Activated CD8-positive, alpha-beta T cell treated with anti-CD3 and anti-CD28 coated beads, Interleukin-2, amount 10 ng/mL, durations not matched to agents 7 days and 5 days (primary cell): ENCODE results near the gene HMGB1. TPM values are rescaled to one million over a fixed set of nuclear protein-coding genes. Genes with fewer than 3 reads are reported as not detected.

Experiments
- ATAC-seq: fragments of 150-1000 bp; cut with Tn5 transposase; one replicate; pipeline ENCODE4 v1.10.0; 2021; ENCODE audit warnings: moderate library complexity
- CTCF ChIA-PET: fragments of 350-600 bp; sonication (Branson Sonifier 250); formaldehyde crosslinking; loops from one replicate; lab custom pipeline; 2021; ENCODE audit warnings: antibody characterized with exemption; lab: Charles Lee
- POLR2A ChIA-PET: fragments of 350-600 bp; sonication (Branson Sonifier 250); formaldehyde crosslinking; loops from one replicate; lab custom pipeline; 2021; ENCODE audit warnings: antibody characterized with exemption; lab: Charles Lee
- DNase-seq: peaks from one replicate; pipeline ENCODE4 v3.0.0-alpha.2; 2020
- H3K27ac Mint-ChIP-seq: one replicate; pipeline ENCODE4 v1.8.0; 2021; ENCODE audit warnings: mild to moderate bottlenecking, mixed read lengths
- H3K27me3 Mint-ChIP-seq: one replicate; pipeline ENCODE4 v1.8.0; 2021; ENCODE audit warnings: low read depth, mixed read lengths
- H3K36me3 Mint-ChIP-seq: one replicate; pipeline ENCODE4 v1.8.0; 2021; ENCODE audit warnings: low read depth, mixed read lengths
- H3K4me1 Mint-ChIP-seq: one replicate; pipeline ENCODE4 v1.8.0; 2021; ENCODE audit warnings: low read depth, mixed read lengths
- H3K4me3 Mint-ChIP-seq: one replicate; pipeline ENCODE4 v1.8.0; 2021; ENCODE audit warnings: mild to moderate bottlenecking, mixed read lengths
- H3K9me3 Mint-ChIP-seq: one replicate; pipeline ENCODE4 v1.8.0; 2022; ENCODE audit warnings: mixed read lengths; ENCODE audit not compliant: insufficient read depth
- total RNA-seq, 2 experiments: library from RNA; stranded (reverse); gene quantifications; one replicate each; pipeline ENCODE4 v1.2.3, GENCODE V29; 2021

Gene HMGB1
- total RNA-seq, 2 experiments from 2014 or later, result 650 to 662 TPM

DNA sequence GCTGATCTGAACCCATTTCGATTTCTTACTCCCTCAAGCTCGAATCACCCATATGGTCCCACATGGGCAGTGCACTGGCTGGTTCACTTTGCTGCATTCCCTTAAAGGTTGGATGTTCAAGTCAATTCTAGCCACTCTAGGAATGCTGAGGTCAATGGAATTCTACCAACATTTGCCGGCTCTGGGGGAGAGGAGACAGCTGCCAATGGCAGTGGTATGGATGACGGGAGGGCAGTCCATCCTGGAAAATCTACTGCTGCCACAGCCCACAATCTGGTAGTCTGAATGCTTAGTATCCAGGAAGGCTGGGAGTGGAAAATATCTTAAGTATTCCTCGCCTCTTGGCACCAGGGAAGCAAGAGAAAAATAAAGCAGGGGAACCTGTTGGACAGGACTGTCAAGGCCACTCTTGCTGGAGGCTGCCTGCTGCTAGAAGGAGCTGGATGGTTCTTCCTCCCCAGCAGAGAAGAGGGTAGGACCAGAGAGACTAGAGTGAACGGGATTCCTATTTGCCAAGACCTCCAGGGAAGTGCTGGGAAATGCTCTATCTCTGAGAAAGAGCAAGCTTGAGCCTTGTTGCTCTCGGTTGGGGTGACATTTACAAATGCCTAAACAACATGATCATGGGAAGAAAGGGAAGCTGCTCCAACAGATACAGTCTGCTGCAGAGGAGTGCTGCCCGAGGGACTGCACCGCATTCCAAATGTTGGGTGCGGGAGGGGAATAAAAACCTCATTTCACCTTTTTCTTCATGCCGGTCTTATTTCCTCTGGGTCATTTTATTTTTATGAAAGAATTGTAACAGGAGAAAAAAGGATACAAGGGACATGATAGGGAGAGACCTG is 20.7 kb upstream of the HMGB1 start:
- no peak for DNase-seq
- H3K4me1 Mint-ChIP-seq, result no peaks in the 10 kb centered on the region
- ATAC-seq, result no peak
- H3K36me3 Mint-ChIP-seq, result no peaks in the 10 kb centered on the region
- H3K4me3 Mint-ChIP-seq, result no peak overlapping the region
- CTCF ChIA-PET, result no interaction called here
- H3K9me3 Mint-ChIP-seq, result no peaks in the 10 kb centered on the region
- H3K27ac Mint-ChIP-seq, result no peak overlapping the region
- peaks cover 12% of the 10 kb centered on the region for H3K27me3 Mint-ChIP-seq
- POLR2A ChIA-PET, result interaction anchor here (2.1 kb wide), 1 partner anchor 21 kb away, joined by 6 read pairs; the partner anchor contains the start of gene HMGB1

DNA sequence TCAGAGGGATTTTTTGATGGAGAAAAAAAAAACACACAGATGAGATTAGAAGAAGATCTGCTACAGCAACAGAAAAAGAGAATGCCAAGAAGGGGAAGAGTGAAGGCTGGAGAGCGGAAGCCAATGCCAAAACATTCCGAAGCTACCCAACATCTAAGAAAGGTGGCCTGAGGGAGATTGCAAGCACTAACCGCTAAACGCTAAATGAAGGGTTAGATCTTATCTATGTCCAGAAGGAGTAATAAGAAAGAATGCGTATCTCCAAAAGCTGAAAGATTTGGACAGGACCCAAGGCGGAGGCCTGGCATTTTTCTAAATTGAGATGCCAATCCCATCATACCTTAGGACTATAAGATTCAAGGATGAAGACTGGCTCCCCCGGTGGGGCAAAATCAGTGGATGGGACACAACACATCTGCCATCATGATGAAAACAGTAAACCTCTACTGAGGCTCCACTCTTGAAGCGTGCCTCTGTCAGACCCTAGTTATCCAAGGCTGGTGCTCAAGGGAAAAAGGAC is 15.6 kb upstream of the HMGB1 start:
- POLR2A ChIA-PET, result interaction anchor here (0.6 kb wide), 1 partner anchor 286 kb away, joined by 3 read pairs; no protein-coding TSS in a partner anchor
- Mint-ChIP-seq H3K27ac (no peak overlapping the region), H3K4me3 (no peak overlapping the region), H3K9me3 (no peaks in the 10 kb centered on the region), H3K4me1 (no peaks in the 10 kb centered on the region), H3K36me3 (no peaks in the 10 kb centered on the region), H3K27me3 (peaks cover 12% of the 10 kb centered on the region)
- CTCF ChIA-PET, result interaction anchor here (1.0 kb wide), 1 partner anchor 349 kb away, joined by 3 read pairs; no protein-coding TSS in a partner anchor
- ATAC-seq, result no peak
- no peak for DNase-seq

DNA sequence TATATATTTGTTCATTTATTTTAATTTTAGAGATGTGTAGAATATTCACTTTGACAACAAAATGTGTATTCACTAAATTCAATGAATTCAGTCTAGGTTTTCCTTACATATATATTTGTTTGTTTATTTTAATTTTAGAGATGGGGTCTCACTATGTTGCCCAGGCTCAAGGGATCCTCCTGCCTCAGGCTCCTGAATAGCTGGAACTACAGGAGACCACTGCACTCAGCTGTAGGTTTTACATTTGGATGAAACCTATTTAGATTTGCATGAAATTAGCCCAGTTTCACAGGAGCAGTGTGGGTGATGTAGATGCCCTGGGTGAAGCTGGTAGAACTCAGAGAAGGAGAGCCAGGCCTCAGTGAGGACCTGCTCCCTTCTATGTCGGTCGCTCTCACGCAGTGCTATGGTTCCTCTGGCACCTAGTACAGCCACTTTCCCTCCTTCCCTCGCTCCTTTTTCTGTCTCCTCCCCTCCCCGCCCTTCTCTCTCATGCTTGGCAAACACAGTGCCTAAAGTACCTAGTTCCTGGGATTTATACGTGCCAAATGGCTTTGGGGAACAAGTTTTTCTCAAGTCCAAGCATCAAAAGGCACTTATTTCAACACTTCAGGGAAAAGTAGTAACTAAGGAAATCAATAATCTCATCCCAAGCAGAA is 14.7 kb upstream of the HMGB1 start:
- Mint-ChIP-seq H3K27me3 (peaks cover 10% of the 10 kb centered on the region), H3K4me3 (no peak overlapping the region), H3K9me3 (no peaks in the 10 kb centered on the region), H3K4me1 (no peaks in the 10 kb centered on the region), H3K36me3 (no peaks in the 10 kb centered on the region), H3K27ac (no peak overlapping the region)
- ATAC-seq, result no peak
- CTCF ChIA-PET, result interaction anchor here (1.4 kb wide), 1 partner anchor 348 kb away, joined by 4 read pairs; no protein-coding TSS in a partner anchor
- DNase-seq, result no peak
- POLR2A ChIA-PET, result no interaction called here

DNA sequence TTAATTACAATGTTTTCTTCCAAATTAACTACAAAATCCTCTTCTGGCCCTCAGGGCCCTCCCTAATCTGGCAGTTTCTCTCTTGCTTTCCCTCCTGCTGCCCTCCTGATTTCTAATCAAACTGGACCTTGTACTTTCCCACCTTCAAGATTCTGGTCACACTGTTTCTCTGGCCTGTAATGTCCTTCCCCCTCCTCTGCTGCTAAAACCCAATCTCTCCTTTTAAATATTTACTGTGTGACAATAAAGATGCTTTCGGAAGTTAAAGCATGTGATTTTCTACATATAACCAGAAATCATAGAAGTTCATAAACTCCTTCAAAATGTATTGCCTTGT is 14.1 kb upstream of the HMGB1 start:
- POLR2A ChIA-PET, result interaction anchor here (1.1 kb wide), 1 partner anchor 14 kb away, joined by 4 read pairs; the partner anchor contains the start of gene HMGB1
- H3K36me3 Mint-ChIP-seq, result no peaks in the 10 kb centered on the region
- peaks cover 9% of the 10 kb centered on the region for H3K27me3 Mint-ChIP-seq
- H3K27ac Mint-ChIP-seq, result no peak overlapping the region
- H3K4me3 Mint-ChIP-seq, result no peak overlapping the region
- DNase-seq (no peak), ATAC-seq (no peak)
- H3K9me3 Mint-ChIP-seq, result no peaks in the 10 kb centered on the region
- CTCF ChIA-PET, result interaction anchor here (1.4 kb wide), 1 partner anchor 347 kb away, joined by 4 read pairs; no protein-coding TSS in a partner anchor
- H3K4me1 Mint-ChIP-seq, result no peaks in the 10 kb centered on the region

DNA sequence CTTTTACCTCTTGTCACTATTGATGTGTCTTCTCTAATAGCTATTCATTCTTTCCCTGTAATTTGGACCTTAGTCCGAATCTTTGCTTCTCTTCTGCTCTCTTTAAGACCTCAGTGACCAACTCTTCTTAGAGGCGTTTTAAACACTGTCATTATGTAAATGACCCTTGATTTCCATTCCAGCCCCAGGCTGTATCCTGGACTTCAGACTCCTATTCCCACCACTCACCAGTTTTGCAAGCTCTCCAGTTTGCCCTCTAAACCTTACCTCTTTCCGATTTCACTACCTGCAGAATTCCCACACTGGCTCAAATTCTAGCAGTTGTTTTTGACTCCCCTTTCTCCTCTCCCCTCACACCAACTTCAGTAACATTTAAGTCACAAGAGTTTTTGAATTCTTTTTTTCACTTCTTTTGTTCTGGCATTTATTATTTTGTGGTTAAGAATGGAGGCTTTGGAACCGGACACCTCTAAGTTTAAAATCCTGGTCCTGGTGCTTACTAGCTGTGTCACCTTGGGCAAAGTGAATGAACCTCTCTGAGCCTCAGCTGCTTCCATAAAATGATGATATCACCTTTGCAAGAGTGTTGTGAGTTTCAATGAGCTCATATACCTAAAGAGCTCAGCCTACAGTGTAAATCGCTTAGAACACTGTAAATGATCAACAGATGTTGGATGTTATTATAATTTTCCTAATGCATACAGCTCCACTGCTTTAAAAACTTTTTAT is 13.6 kb upstream of the HMGB1 start:
- ATAC-seq (no peak), DNase-seq (no peak)
- no peaks in the 10 kb centered on the region for H3K36me3 Mint-ChIP-seq
- POLR2A ChIA-PET, result interaction anchor here (1.1 kb wide), 1 partner anchor 13 kb away, joined by 4 read pairs; the partner anchor contains the start of gene HMGB1
- H3K27ac Mint-ChIP-seq, result no peak overlapping the region
- H3K9me3 Mint-ChIP-seq, result no peaks in the 10 kb centered on the region
- no peak overlapping the region for H3K4me3 Mint-ChIP-seq
- peaks cover 6% of the 10 kb centered on the region for H3K27me3 Mint-ChIP-seq
- no peaks in the 10 kb centered on the region for H3K4me1 Mint-ChIP-seq
- CTCF ChIA-PET, result interaction anchor here (1.4 kb wide), 1 partner anchor 347 kb away, joined by 4 read pairs; no protein-coding TSS in a partner anchor

DNA sequence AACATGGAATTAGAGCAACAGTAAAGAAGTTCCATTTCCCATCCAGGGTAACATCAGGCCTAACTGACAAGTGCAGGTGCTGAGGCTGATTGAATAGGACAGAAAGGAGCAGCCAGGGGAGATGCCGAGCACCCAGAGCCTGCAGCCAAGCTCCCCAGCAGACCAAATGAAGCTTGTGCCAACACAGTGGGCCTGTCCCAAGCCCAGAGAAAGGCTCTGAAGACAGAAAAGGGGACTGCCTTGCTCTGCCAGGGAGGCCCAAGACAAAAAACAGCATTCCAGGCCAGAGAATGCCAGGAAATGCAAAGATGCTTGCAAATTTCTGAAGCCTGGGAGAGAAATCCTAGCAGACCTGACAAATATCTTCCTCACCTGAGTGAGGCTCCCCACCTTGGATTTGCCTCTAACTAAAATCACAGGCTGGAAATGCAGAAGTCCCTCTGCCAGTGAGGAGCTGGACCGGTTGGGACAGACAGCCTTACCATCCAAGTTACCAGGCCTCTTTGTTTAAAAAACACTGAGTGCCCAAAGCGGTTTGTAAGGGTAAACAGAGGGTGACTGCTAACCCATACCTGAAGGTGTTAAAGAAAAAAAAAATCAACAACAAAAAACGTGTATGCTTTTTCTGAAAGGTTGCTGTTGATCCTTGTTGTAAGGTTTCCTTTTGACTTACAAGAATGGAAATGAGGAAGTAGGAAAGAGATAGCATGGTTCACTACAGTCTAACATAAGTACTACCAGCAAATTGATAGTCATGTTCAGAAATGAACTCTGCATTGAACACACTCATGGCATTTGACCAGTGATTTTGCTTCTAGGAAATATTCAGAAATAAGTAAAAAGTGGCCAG is 11.8 kb upstream of the HMGB1 start:
- POLR2A ChIA-PET, result no interaction called here

DNA sequence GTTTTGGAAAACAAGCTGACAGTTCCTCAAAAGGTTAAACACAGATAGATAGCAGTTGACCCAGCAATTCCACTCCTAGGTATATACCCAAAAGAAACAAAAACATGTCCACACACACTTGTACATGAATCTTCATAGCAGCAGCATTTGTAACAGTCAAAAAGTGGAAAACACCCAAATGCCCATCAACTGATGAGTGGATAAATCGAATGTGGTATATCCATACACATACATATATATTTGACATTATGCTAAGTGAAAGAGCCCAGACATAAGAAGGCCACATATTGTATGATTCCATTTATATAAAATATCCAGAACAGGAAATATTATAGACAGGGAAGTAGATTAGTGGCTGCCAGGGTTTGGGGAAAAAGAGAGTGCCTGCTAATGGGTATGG is 7.9 kb upstream of the HMGB1 start:
- POLR2A ChIA-PET, result no interaction called here
- no peak for ATAC-seq
- CTCF ChIA-PET, result no interaction called here
- no peak for DNase-seq
- Mint-ChIP-seq H3K4me1 (no peaks in the 10 kb centered on the region), H3K27ac (no peak overlapping the region), H3K36me3 (no peaks in the 10 kb centered on the region), H3K27me3 (peaks cover 4% of the 10 kb centered on the region), H3K9me3 (no peaks in the 10 kb centered on the region), H3K4me3 (no peak overlapping the region)

More for the DNA sequence above, 11.8 kb upstream of the HMGB1 start:
- Mint-ChIP-seq H3K36me3 (no peaks in the 10 kb centered on the region), H3K9me3 (no peaks in the 10 kb centered on the region), H3K27ac (no peak overlapping the region), H3K27me3 (peaks cover 11% of the 10 kb centered on the region), H3K4me3 (no peak overlapping the region), H3K4me1 (no peaks in the 10 kb centered on the region)
- DNase-seq (no peak), ATAC-seq (no peak)
- CTCF ChIA-PET, result no interaction called here

DNA sequence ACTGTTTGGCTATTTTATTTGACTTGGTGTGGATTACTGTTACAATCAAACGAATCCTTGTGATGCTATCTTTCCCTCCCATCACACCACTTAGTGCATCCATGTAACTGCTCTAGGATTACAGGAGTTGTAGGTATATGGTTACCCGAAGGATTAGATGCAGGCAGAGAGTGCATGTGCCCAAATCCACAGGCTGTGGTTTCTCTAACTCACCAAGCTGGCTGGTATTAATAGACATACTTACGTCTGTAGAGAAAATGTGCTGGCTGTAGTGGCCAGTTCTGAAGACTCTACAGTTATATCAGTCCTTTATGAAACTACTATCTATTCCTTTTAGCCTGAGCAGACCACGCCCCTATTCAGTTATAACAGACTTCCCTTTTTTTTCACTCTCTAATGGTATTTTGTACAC is 1.1 kb upstream of the HMGB1 start:
- ChIA-PET POLR2A (interaction anchor here (0.6 to 3.5 kb wide), 9 partner anchors 13 to 220 kb away, joined by 3 to 57 read pairs (median 4); partner anchors contain the start of gene USPL1), CTCF (interaction anchor here (3.6 kb wide), 1 partner anchor 335 kb away, joined by 14 read pairs; no protein-coding TSS in a partner anchor)
- peaks cover 23% of the 10 kb centered on the region for H3K36me3 Mint-ChIP-seq
- ATAC-seq (no peak), DNase-seq (peak; percentile 27)
- no peaks in the 10 kb centered on the region for H3K27me3 Mint-ChIP-seq
- H3K4me1 Mint-ChIP-seq, result peaks cover 23% of the 10 kb centered on the region
- H3K9me3 Mint-ChIP-seq, result no peaks in the 10 kb centered on the region
- peak overlapping the region; percentile 88 for H3K4me3 Mint-ChIP-seq
- peak overlapping the region; percentile 98 for H3K27ac Mint-ChIP-seq

DNA sequence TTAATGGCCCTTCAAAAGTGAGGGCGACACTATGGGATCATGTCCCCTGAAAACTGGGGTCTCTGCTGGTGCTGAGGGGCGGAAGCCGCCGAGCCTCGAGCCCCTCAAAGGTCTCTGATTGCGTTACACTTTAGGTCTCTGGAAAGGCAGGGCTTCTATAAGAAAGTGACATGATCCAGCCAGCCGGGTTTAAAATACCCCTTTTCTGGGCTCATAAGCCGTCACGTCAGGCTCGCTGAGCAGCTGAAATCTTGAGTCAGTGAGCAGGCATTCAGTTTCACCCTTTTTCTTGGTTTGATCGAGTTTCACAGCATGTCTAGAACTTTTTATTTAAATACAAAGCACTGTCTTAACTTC is 600 bp upstream of the HMGB1 start:
- ChIA-PET CTCF (interaction anchor here (1.2 to 3.6 kb wide), 3 partner anchors 107 to 334 kb away, joined by 3 to 14 read pairs (median 6); no protein-coding TSS in a partner anchor), POLR2A (interaction anchor here (0.6 to 3.5 kb wide), 24 partner anchors 11 to 347 kb away, joined by 3 to 57 read pairs (median 4); partner anchors contain the start of gene USPL1)
- H3K27ac Mint-ChIP-seq, result peak overlapping the region; percentile 98
- H3K27me3 Mint-ChIP-seq, result no peaks in the 10 kb centered on the region
- H3K4me1 Mint-ChIP-seq, result peaks cover 25% of the 10 kb centered on the region
- peaks cover 26% of the 10 kb centered on the region for H3K36me3 Mint-ChIP-seq
- H3K4me3 Mint-ChIP-seq, result peak overlapping the region; percentile 88
- DNase-seq (peak; percentile 53), ATAC-seq (no peak)
- H3K9me3 Mint-ChIP-seq, result no peaks in the 10 kb centered on the region

DNA sequence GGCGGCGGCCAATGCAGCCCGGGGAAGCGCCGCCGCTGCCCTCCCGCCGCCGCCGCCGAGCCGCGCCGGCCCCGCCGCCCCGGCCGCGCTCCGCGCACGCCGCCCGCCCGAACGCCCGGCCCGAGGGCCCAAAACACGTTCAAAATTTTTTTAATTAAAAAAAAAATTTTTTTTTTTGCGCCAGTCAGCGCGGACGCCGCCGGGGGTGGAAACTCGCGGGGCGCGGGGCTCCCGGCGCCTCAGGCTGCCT is 468 bp downstream of the HMGB1 start:
- peaks cover 30% of the 10 kb centered on the region for H3K36me3 Mint-ChIP-seq
- H3K4me3 Mint-ChIP-seq, result no peak overlapping the region
- H3K9me3 Mint-ChIP-seq, result no peaks in the 10 kb centered on the region
- H3K27ac Mint-ChIP-seq, result no peak overlapping the region
- ChIA-PET POLR2A (interaction anchor here (0.6 to 3.5 kb wide), 31 partner anchors 10 to 869 kb away, joined by 3 to 57 read pairs (median 4); partner anchors contain the start of gene USPL1), CTCF (interaction anchor here (1.2 to 1.3 kb wide), 2 partner anchors 108 to 150 kb away, joined by 3 to 6 read pairs; no protein-coding TSS in a partner anchor)
- no peak for DNase-seq
- no peaks in the 10 kb centered on the region for H3K27me3 Mint-ChIP-seq
- ATAC-seq, result peak; percentile 0
- H3K4me1 Mint-ChIP-seq, result peaks cover 28% of the 10 kb centered on the region
